Choroid plexus epithelial cell (primary cell): ENCODE data around the gene TRNP1.

ENCODE experiments used
- DNase-seq: peaks from one replicate; pipeline ENCODE4 v3.0.0-alpha.2; 2010; ENCODE audit warnings: low read depth
- H3K4me3 ChIP-seq: 2 replicates; pipeline ENCODE4 v1.5.1; 2011; ENCODE audit warnings: low read depth, mild to moderate bottlenecking, control low read depth, low read length, moderate library complexity
- TF ChIP-seq, protein P1 (sequence below): conservative IDR thresholded peaks from 2 replicates; pipeline ENCODE4 v1.5.1; 2011; ENCODE audit warnings: low read depth, mild to moderate bottlenecking, control low read depth, inconsistent platforms, low read length, moderate library complexity

Gene TRNP1

DNA sequence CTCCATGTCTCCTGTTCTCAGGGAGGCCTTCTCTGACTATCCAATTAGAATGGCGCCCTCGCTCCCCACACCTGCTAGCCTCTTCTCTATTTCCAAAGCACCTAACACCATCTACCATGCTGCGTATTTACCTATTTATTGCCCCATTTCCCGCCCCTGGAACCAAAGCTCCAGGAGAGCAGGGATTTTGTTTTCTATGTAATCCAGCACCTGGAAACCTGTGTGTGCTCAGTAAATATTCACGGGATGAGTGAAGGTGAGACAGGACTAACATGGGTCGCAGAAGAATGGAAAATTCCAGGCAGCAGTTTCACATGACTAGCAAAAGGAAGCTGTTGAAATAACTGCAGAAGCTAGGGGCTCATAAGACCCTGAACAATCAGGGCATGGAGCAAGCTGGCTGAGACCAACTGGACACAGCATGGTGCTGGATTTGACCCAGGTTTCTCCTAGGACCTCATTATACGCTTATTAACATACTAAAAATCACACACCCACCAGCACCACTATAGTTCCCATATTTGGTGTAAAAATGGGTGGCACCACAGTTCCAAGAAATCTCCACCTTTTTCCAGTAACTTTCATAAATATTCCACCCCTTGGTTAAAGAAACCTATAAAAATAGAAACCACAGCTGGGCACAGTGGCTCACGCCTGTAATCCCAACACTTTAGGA, 34.2 kb downstream of the TRNP1 start:
- TF ChIP-seq, protein P1, sequence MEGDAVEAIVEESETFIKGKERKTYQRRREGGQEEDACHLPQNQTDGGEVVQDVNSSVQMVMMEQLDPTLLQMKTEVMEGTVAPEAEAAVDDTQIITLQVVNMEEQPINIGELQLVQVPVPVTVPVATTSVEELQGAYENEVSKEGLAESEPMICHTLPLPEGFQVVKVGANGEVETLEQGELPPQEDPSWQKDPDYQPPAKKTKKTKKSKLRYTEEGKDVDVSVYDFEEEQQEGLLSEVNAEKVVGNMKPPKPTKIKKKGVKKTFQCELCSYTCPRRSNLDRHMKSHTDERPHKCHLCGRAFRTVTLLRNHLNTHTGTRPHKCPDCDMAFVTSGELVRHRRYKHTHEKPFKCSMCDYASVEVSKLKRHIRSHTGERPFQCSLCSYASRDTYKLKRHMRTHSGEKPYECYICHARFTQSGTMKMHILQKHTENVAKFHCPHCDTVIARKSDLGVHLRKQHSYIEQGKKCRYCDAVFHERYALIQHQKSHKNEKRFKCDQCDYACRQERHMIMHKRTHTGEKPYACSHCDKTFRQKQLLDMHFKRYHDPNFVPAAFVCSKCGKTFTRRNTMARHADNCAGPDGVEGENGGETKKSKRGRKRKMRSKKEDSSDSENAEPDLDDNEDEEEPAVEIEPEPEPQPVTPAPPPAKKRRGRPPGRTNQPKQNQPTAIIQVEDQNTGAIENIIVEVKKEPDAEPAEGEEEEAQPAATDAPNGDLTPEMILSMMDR = no peak
- H3K4me3 ChIP-seq = no peak overlapping the region

DNA sequence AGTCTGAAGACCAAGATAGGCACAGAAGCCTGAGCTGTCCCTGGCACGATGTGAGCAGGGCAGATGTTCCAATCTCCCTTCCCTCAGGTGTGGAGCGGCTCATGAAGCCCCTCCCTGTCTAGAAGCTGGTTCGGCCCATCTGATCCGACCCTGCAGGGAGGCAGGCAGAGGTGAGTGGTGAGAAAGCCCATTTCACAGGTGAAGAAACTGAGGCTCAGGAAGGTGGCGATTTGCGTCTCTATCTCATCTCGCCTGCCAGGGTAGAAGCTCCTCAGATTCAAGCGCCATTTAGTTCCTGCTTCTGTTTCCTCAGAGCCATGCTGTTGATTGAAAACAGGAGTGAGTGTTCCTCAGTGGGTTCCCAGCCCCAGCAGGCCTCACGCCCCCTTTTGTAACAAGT, 36.0 kb downstream of the TRNP1 start:
- TF ChIP-seq, protein P1 = no peak
- no peak for DNase-seq
- no peak overlapping the region for H3K4me3 ChIP-seq

More for the DNA sequence above, 34.2 kb downstream of the TRNP1 start:
- DNase-seq = no peak

DNA sequence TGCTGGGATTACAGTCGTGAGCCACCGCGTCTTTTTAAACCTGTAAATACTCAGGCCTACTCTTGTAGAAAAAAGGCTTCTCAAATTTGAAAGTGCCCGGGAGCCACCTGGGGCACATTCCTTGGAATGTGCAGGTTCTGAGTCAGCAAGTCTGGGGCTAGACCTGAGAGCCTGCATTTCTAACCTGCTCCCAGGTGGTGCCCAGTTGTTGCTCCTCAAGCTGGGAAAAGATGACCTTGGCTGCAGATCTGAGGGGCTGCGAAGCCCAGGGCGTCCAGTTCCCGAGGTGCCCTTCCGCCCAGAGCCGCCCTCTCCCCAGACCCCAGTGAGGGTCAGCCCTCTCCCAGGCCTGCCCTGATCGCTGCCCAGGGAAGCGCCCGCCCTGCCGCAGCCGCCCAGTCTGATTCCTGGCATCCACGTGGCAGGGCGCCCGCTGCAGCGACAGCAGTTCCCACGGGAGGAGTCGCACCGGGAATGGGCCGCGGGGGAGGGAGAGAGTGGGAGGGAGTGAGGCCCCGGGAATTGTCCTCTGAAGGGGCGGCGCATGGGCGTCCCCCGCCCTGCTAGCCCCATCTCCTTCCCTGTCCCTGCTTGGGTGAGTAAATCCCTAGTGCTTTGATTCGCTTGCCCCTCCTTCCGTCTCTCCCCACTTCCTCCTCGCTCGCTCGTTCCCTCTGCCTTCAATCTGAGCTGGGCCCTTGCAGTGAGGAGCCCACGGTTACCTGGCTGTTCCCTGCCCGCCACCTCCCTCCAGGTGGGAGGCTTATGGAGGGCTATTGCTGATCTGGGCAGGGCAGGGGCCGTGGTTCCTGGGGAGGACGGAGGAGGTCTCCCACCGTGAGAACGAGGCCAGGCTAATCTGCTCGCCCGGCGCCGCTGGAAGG, 38.0 kb downstream of the TRNP1 start:
- peak; percentile 58 for DNase-seq
- TF ChIP-seq, protein P1 = no peak
- peak overlapping the region; percentile 58 for H3K4me3 ChIP-seq

DNA sequence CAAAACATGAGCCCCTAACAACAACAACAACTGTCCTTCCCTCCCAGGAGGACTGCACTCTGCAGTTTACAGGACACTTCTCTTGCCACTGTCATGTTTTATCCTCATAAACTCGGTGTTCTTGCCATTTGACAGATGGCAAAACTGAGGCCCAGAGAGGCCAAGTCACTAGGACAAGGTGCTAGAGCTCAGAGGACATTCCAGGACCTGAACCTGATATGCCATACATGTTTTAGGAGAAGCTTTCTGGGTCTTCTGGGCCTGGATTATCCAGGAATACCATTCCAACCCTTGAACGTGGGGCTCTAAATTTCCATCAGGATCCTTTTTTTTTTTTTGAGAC, 38.6 kb downstream of the TRNP1 start:
- peak overlapping the region; percentile 58 for H3K4me3 ChIP-seq
- DNase-seq = no peak

DNA sequence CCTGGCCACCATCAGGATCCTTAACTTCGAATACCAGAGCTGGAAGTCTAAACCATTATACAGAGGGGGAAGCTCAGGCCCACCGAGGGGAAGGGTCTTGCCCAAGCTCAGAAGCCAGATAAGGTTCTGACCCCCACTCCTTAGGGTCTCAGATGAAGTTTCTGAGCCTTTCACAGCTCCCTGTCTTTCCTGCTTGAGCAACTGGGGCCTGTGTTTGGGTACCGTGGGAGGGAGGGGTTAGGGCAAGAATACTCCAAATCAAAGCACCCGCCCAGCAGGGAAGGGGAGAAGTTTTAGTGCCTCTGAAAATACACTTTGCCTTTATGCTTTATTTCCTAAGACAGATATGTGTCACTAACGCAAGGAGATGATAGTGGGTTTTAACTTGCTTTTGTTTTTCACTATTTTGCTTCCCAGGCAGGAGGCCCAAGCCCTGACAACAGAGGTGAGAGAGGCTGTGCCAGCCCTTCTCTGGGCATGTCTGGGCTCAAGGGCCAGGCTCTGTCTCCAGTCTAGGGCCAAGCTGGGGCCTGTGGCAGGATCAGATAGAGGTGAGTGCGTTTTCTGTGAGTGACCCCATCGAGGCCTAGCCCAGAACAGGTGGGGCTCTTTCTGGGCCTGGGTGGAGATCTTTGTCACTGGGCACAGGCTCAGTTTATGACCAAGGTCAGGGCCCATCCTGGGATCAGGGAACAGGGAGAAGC, 39.7 kb downstream of the TRNP1 start:
- TF ChIP-seq, protein P1 = no peak
- no peak overlapping the region for H3K4me3 ChIP-seq

More for the DNA sequence above, 38.6 kb downstream of the TRNP1 start:
- TF ChIP-seq, protein P1 = no peak

DNA sequence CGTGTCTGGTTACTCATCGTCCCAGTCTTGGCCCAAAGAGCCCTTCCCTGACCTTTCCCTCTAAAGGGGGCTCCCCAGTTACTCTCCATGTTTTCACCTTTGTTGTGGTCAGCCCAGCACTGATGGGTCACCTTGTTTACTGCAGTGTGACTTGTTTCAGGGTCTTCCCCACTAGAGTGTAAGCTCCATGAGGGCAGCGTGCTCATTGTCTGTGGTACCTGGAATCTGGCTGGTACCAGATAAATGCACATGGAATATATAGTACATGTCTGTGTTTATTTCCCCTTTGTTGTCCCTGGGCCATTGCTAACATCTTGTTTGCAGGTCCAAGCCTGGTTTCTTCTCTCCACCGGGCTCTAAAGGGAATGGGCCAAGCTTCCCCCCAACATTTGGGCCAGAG, 41.9 kb downstream of the TRNP1 start:
- H3K4me3 ChIP-seq = no peak overlapping the region
- DNase-seq = no peak
- TF ChIP-seq, protein P1 = no peak

More for the DNA sequence above, 39.7 kb downstream of the TRNP1 start:
- no peak for DNase-seq
